D341Med (cell line): ENCODE results near the gene COL16A1.
A peak's percentile ranks its signal among the peaks of the same experiment; 100 is the strongest.

ENCODE experiments used
- DNase-seq: peaks from one replicate; pipeline ENCODE4 v3.0.0; 2012; ENCODE audit warnings: low spot score

COL16A1 gene

GRCh38 chr1:31648190-31648589 is 55.6 kb downstream of the COL16A1 start:
- DNase-seq: no peak

DNA sequence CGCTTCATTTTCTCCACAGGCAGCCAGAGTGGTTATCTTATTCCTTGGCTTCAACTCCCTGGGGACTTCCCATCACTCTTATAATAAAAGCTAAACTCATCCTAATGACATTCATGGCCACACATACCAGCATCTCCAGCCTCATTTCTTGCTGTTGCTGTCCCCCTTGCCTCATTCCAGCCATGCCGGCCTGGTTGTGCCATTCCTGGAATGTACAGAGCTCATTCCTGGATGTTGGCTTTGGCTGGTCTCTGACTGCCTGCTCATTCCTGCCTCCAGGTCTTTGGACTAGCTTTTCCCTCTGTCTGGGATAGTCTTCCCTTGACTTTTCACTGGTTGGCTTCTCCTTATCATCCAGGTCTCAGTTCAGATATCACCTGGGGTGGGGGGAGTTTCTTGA is 56.7 kb downstream of the COL16A1 start:
- no peak for DNase-seq

DNA sequence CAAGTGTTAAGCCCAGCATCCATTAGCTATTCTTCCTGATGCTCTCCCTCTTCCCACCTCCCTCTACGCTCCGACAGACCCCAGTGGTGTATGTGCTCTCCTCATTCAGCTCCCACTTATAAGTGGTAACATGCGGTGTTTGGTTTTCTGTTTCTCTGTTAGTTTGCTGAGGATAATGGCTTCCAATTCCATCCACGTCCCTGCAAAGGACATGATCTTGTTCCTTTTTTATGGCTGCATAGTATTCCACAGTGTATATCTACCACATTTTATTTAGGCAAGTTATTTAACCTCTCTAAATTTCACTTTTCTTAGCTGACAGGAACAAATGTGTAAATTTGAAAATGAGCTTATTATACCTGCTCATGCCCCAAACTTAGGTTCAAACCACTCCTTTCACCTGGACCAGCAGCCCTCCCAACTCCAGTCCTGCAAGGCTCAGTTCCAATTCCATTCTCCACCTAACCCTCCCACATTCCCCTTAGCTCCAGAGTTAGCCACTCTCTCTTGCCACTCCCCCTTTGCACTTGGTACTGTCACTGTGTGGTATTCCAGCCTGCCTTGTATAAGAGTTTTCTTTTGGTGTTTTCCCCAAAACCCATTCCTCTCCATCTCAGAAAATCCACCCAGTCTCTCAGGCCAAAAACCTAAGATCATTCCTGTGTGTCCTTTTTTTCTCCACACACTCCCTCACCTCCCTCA is 57.4 kb downstream of the COL16A1 start:
- no peak for DNase-seq

GRCh38 chr1:31645274-31645568 is 58.6 kb downstream of the COL16A1 start:
- no peak for DNase-seq

GRCh38 chr1:31644560-31645273 is 59.1 kb downstream of the COL16A1 start, which contains the start of gene PEF1:
Gene PEF1, minus strand, starts transcription at chr1:31644876. Its CDS starts 12 bp downstream, at chr1:31644864.
- DNase-seq: peak; percentile 99

- DNase-seq: no peak
Measured at GRCh38 chr1:31643976-31644559, 59.7 kb downstream of the COL16A1 start.

- DNase-seq: no peak
Measured at GRCh38 chr1:31642897-31643296, 60.9 kb downstream of the COL16A1 start.

DNA sequence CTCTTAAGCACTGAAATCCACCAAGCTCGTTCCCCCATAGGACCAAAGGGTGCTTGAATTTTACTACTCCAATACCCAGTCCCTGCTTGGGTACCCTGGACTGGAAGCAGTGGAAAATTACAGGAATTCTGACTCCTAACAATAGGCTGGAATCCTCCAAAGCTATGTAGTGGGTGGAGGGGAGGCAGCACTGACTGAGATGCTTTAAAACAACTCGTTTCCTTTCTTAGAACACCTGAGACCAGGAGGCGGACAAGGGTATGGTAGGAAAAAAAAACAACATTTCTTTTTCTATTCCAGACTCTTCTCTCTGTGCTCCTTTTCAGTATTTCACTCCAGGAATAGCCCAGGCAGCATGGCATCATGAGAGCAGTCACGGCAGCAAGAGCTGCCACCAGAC is 61.5 kb downstream of the COL16A1 start:
- DNase-seq: no peak

GRCh38 chr1:31640964-31641363 is 62.9 kb downstream of the COL16A1 start:
- DNase-seq: no peak

DNA sequence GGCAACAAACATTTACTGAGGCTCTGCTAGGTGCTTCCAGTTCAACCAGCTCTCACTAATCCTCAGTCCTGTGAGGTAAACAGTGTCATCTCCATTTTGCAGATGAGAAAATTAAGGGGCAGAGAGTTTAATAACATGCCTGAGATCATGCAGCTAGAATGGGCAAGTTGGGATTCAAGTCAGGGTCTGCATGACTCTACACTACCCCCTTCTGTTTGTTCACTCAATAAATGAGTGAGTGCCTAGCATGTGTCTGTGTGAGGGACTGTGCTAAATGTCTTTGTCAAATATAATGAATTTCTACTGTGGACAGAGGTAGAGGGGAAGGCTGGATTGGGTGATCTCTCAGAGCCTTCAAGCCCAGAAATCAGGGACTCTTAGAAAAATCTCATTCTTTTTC is 63.6 kb downstream of the COL16A1 start:
- DNase-seq: no peak

DNA sequence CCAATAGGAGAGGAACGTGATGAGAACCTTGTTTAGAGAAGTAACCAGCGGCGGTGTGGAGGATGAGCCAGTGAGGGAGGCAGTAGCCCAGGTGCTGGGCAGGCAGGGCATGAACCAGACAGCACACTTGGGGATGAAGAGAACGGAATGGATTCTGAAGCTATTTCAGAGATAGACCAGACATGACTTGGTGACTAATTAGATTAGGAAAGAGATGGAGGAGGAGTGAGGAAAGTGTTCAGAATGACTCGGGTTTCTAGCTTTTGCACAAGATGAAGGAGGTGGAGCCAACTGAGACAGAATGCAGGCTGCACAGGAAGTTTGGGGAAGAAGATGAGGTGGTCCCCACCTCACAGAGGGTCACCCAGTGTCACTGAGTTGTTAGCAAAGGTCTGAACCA is 64.3 kb downstream of the COL16A1 start:
- no peak for DNase-seq

DNA sequence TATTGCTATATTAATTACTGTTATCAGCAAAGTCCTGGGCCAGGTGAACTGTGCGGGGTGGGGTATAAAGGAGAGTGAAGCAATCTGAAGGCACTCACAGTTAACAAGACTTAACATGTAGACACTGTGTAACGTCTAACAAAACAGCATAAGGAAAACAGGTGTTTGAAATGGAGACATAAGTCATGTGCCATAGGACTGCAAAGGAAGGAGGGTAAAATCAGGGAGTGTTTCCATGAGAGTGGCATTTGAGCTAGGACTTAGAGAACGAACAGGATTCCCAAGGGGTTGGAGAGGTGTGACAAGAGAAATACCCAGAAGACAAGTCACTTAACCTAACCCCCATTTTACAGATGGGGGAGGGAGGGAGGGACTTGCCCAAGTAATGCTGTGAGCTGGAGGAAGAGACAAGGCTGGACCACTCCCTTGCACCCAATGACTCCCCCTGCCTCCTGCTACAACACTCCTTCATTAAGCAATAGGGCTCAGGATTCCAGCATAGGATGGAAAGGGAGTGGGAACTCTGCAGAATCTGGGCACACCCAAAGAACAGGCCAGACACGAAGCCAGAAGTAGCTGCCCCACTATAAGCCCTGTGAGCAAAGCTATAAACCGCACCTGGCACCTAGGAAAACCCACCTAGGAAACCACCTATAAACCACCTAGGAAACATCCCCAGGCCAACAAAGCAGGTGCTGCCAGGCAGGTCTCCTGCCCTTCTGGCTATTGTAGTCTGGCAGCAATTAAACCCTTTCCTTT is 65.7 kb downstream of the COL16A1 start:
- no peak for DNase-seq

DNA sequence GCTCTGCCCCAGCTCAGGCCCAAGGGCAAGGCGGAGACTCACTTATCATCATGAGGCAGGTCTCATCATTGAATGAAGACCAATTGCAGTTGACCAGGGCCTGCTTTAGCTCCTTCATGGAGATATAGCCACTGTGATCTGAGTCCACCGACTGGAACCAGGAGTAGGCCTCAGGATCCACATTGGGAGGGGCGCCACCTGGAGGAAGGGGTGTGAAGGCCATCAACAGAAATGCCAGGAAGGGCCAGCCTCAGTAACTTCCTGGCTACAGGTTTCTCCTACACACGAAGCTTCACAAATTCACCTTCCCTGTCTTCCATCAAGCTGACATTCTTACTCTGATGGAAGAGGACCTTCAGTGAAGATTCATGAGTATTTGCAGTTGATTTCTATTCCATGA is 70.7 kb downstream of the COL16A1 start:
- peak; percentile 51 for DNase-seq

DNA sequence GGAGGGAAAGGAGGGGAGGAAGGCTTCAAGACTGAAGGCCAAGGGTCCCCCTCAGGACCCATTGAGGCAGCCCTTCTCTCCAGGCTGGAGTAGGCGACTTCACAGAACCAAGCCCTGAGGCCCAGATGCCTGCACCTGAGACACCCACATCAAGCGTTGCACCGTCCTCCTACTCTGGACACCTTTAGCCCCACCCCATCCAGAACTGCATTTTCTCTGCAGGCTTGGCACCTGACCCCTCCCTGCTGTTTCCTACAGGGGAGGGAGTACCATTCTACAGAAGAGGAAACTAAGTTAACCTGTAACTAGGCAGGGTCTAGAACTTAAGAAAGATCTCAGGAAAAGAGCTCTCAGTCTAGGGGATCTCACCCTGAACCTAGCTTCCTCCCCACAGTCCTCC is 71.2 kb downstream of the COL16A1 start:
- DNase-seq: no peak

DNA sequence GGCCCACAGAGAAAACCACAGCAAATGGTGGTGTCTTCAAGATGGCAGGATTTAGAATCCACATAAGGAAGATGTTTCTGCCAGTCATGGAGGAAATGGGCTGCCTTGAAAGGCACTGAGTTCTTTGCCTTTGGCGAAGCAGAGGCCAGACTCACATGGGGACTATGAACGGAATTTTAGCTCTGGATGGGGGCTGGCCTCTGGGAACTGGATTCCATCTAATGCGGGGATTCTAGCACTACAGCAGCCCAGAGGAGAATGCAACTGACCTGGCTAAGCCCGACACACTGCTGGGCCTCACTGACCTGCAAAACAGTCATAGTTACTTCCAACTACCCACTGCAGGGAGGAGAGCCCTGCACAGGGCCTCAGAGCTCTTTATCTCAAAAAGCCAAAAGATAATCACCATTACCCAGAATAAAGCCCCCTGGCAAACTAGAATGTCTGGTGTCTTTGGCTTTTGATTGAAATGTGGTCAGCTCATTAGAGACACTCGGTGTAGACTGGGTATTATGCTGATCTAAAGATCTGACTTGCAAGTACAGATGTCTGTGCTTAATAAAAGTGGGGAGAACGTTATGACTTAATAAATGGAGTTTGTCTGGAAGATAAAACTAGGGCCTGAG is 74.8 kb downstream of the COL16A1 start:
- no peak for DNase-seq

DNA sequence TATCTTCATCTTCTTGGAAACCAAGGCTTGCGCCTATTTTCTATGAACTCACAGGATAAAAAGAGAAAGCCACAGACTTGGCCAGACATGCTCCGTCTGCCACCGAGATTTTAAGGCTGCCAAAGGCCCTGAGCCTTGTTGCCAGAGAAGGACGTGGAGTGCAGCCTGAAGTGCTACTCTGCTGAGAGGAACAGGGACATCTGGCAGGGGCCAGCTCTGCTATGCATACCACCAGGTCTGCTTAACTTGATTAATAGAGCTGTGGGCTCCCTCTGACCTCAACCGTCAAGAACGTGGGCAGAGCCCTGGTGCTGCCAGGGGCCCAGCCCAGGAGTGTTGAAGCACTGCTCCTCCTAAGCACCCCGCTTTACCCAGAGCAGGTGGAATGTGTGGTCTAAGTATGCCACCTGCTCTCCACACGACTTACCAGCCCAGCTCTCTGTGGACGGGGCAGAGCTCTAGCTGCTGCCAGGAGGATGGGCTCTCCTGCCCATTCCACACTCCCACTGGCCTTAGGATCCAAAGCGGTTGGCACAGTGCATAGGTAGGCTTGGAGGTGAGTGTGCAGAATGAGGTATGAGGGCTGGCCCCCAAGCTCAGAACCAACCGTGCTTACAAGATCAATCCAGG is 75.8 kb downstream of the COL16A1 start:
- no peak for DNase-seq

GRCh38 chr1:31627301-31627929 is 76.4 kb downstream of the COL16A1 start:
- no peak for DNase-seq

GRCh38 chr1:31626223-31627207 is 77.3 kb downstream of the COL16A1 start:
- no peak for DNase-seq

DNA sequence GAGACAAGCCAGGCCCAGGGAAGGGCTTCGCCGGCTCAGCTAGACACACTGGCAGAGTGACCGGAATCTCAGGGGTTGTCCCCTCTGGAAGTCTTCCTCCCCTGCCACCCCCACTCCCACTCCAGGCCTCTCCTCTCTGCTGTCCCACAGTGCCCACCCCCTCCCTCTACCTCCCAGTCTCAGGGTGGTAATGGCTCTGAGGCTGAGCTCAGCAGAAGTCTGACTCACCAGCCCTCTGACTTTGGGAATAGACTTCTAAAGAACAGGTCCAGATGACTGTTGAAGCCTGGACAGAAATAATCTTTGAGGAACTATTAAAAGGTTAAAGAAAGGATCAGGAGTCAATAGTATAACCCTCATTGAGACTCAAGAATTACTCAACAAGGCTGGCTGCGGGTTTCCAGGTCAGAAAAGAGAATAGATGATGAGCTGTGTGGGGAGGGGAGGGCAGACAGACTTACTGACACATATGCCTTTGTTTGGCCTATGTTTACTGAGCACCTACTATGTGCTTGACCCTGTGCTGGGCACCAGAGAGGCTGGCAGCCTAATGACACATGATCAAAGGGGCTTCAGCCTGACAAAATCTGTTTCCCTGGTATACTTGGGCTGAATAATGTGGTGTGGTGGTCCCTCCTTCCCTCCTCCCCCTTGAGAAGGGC is 78.1 kb downstream of the COL16A1 start:
- no peak for DNase-seq
